Central memory CD4-positive, alpha-beta T cell (primary cell): Measurements from ENCODE around the gene METTL24.
"Not testable (repeated sequence)": the region's sequence is repeated elsewhere in the genome, so short reads cannot be mapped to it uniquely, and the experiment has no call there.

ENCODE experiments used
- DNase-seq: peaks from one replicate; pipeline ENCODE4 v3.0.0; 2022

The METTL24 gene

GRCh38 chr6:110360676-110361075, 2.5 kb upstream of the METTL24 start:
- no peak for DNase-seq

- DNase-seq, result no peak
Measured at GRCh38 chr6:110359556-110359955, 1.4 kb upstream of the METTL24 start.

- DNase-seq, result no peak
Measured at GRCh38 chr6:110358553-110359160, 508 bp upstream of the METTL24 start.

GRCh38 chr6:110357298-110357663, 868 bp downstream of the METTL24 start:
- no peak for DNase-seq

- no peak for DNase-seq
Measured at GRCh38 chr6:110356778-110357177, 1.4 kb downstream of the METTL24 start.

GRCh38 chr6:110355727-110356126, 2.4 kb downstream of the METTL24 start:
- DNase-seq, result no peak

GRCh38 chr6:110355022-110355421, 3.1 kb downstream of the METTL24 start:
- DNase-seq, result no peak

- DNase-seq, result no peak
Measured at GRCh38 chr6:110354153-110354552, 4.0 kb downstream of the METTL24 start.

GRCh38 chr6:110353457-110354001, 4.6 kb downstream of the METTL24 start:
- DNase-seq, result no peak

- DNase-seq, result no peak
Measured at GRCh38 chr6:110352563-110353262, 5.4 kb downstream of the METTL24 start.

- no peak for DNase-seq
Measured at GRCh38 chr6:110351986-110352385, 6.2 kb downstream of the METTL24 start.

- DNase-seq, result no peak
Measured at GRCh38 chr6:110351546-110351945, 6.6 kb downstream of the METTL24 start.

GRCh38 chr6:110350593-110350992, 7.6 kb downstream of the METTL24 start:
- DNase-seq, result not testable (repeated sequence)

GRCh38 chr6:110348961-110349690, 9.0 kb downstream of the METTL24 start:
- no peak for DNase-seq

GRCh38 chr6:110345025-110345424, 13.1 kb downstream of the METTL24 start:
- DNase-seq, result no peak

- no peak for DNase-seq
Measured at GRCh38 chr6:110342759-110343158, 15.4 kb downstream of the METTL24 start.

GRCh38 chr6:110341663-110342596, 16.2 kb downstream of the METTL24 start:
- DNase-seq, result no peak

GRCh38 chr6:110341067-110341466, 17.1 kb downstream of the METTL24 start:
- no peak for DNase-seq

GRCh38 chr6:110340392-110340965, 17.7 kb downstream of the METTL24 start:
- DNase-seq, result no peak

GRCh38 chr6:110338820-110339470, 19.2 kb downstream of the METTL24 start:
- DNase-seq, result no peak

GRCh38 chr6:110337486-110337885, 20.7 kb downstream of the METTL24 start:
- DNase-seq, result no peak
